Neural progenitor cell (in vitro differentiated cells): ENCODE data around the gene ITGA1.

ENCODE experiments used
- EZH2phosphoT487 ChIP-seq: fragments of 200-600 bp; sonication (generic); IDR thresholded peaks from 2 replicates; pipeline ENCODE4 v1.6.1; 2017; ENCODE audit warnings: antibody characterized with exemption
- TF ChIP-seq, protein P1 (sequence below): fragments of 200-600 bp; sonication (generic); IDR thresholded peaks from 2 replicates; pipeline ENCODE4 v1.5.1; 2017; ENCODE audit warnings: antibody characterized with exemption, mild to moderate bottlenecking

DNA sequence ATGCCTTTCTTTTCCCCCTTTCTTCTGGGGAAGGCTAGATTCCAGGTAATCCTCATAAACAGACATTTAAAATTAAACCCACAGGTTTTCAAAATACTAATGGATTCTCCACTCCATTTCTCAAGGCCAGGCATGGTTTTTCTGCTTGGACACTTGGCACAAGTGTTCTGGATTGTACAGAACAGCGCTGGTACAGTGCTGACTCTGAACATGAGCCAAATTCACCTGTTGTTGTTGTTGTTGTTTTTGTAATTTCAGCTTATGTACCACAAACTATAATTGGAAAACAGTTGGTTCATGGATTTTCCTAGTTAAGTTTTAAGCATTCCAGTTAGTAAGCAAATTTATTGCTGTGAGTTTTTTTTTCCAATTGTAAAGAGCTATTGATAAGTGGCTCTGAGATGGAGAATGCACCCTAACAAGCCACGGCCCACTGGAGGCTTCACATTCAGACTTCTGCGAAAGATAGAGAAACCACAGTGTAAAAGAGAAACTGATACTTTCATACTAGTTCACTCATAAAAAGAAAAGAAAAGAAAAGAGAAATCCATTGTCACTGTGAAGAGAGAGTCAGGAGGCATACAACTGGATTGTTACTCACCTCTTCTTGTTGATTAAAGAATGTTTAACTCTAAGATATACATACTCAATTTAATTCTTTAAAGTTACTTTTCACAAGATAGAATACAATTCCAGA lies 16.2 kb upstream of the ITGA1 start:
- TF ChIP-seq, protein P1, sequence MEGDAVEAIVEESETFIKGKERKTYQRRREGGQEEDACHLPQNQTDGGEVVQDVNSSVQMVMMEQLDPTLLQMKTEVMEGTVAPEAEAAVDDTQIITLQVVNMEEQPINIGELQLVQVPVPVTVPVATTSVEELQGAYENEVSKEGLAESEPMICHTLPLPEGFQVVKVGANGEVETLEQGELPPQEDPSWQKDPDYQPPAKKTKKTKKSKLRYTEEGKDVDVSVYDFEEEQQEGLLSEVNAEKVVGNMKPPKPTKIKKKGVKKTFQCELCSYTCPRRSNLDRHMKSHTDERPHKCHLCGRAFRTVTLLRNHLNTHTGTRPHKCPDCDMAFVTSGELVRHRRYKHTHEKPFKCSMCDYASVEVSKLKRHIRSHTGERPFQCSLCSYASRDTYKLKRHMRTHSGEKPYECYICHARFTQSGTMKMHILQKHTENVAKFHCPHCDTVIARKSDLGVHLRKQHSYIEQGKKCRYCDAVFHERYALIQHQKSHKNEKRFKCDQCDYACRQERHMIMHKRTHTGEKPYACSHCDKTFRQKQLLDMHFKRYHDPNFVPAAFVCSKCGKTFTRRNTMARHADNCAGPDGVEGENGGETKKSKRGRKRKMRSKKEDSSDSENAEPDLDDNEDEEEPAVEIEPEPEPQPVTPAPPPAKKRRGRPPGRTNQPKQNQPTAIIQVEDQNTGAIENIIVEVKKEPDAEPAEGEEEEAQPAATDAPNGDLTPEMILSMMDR, result no peak
- no peak for TF ChIP-seq EZH2phosphoT487
